GM20000 (cell line): ENCODE data around the gene ZNF154.
A peak's percentile ranks its signal among the peaks of the same experiment; 100 is the strongest.
"Not testable (repeated sequence)": the region's sequence is repeated elsewhere in the genome, so short reads cannot be mapped to it uniquely, and the experiment has no call there.

Source experiments
- DNase-seq: peaks from one replicate; pipeline ENCODE4 v3.0.0; 2012; ENCODE audit warnings: low spot score
- TF ChIP-seq, protein P1 (sequence below): IDR thresholded peaks from 2 replicates; pipeline ENCODE4 v1.5.1; 2012; ENCODE audit warnings: mild to moderate bottlenecking, control low read depth; ENCODE audit errors: extremely low read depth, missing control alignments

Gene ZNF154

DNA sequence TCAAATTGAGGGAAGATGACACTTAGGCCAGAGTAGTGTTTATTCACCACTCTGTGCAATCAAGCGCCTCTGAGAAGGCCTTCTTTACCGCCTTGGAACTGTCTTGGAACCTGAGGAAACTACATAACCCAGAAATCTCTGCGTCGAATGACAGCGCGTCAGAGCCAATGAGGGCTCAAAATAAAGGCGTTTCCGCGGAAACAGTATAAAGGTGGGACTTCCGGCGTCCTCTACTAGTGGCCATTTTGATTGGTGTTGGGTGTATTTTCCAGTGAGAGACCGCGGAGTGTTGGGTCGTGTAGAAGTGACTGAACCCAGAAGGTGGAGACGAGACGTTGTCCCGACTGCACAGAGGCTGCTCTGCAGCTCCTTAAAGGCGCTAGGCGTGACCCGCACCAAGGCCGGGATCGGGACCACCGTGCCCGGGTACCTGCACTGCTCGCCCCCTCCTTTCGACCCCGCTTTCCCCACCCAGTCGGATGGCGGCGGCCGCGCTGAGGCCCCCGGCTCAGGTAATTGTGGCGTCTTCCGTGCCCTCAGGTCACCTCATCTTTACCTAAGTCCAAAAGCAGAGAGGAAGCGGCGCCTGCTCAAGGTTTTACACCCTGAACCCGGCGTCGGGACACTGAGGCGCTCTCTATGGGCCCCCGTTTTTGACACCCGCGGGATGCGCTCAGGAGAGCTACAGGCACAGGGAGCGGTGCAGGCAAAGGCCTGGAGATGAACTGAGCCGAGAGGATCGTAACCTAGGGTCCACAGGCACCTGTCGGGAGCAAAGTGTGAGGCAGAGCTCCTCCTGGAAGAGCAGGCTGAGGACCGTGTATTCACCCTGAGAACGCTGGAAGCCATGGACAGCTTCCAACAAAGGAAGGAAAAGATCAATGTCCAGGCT is 37.8 kb upstream of the ZNF154 start, which contains the start of gene ZNF776:
TSS of gene ZNF776 (plus strand) at position 236 of the 892 bp plus-strand sequence. CDS start at position 480, 244 bp downstream.
- TF ChIP-seq, protein P1, sequence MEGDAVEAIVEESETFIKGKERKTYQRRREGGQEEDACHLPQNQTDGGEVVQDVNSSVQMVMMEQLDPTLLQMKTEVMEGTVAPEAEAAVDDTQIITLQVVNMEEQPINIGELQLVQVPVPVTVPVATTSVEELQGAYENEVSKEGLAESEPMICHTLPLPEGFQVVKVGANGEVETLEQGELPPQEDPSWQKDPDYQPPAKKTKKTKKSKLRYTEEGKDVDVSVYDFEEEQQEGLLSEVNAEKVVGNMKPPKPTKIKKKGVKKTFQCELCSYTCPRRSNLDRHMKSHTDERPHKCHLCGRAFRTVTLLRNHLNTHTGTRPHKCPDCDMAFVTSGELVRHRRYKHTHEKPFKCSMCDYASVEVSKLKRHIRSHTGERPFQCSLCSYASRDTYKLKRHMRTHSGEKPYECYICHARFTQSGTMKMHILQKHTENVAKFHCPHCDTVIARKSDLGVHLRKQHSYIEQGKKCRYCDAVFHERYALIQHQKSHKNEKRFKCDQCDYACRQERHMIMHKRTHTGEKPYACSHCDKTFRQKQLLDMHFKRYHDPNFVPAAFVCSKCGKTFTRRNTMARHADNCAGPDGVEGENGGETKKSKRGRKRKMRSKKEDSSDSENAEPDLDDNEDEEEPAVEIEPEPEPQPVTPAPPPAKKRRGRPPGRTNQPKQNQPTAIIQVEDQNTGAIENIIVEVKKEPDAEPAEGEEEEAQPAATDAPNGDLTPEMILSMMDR: no peak
- peak; percentile 90 for DNase-seq

GRCh38 chr19:57738770-57739169 is 29.8 kb upstream of the ZNF154 start:
- not testable (repeated sequence) for DNase-seq

GRCh38 chr19:57738320-57738719 is 29.3 kb upstream of the ZNF154 start:
- TF ChIP-seq, protein P1: peak; percentile 30
- not testable (repeated sequence) for DNase-seq

GRCh38 chr19:57720878-57721277 is 11.9 kb upstream of the ZNF154 start:
- DNase-seq: no peak
- TF ChIP-seq, protein P1: no peak

GRCh38 chr19:57719901-57720519 is 11.0 kb upstream of the ZNF154 start:
- DNase-seq: no peak
- TF ChIP-seq, protein P1: no peak

GRCh38 chr19:57719424-57719823 is 10.4 kb upstream of the ZNF154 start:
- TF ChIP-seq, protein P1: no peak
- no peak for DNase-seq

GRCh38 chr19:57712222-57712621 is 3.2 kb upstream of the ZNF154 start:
- TF ChIP-seq, protein P1: no peak
- no peak for DNase-seq
